Activated B cell treated with CpG ODN at 0.5 μM for 24 hours (primary cell): ENCODE results near the gene STYXL1. TPM values are rescaled to one million over a fixed set of nuclear protein-coding genes. Genes with fewer than 3 reads are reported as not detected.
"Not testable (repeated sequence)": the region's sequence is repeated elsewhere in the genome, so short reads cannot be mapped to it uniquely, and the experiment has no call there.

Experiments used
- ATAC-seq: fragments of 200-7000 bp; cut with Tn5 transposase; one replicate; pipeline ENCODE4 v1.10.0; 2021; ENCODE audit warnings: low read depth, mild to moderate bottlenecking, moderate library complexity
- CTCF ChIA-PET: fragments of 350-600 bp; sonication (Branson Sonifier 250); formaldehyde crosslinking; loops from one replicate; lab custom pipeline; 2021; ENCODE audit warnings: antibody characterized with exemption; lab: Charles Lee
- POLR2A ChIA-PET: fragments of 350-600 bp; sonication (Branson Sonifier 250); formaldehyde crosslinking; loops from one replicate; lab custom pipeline; 2021; ENCODE audit warnings: antibody characterized with exemption; lab: Charles Lee
- DNase-seq: peaks from one replicate; pipeline ENCODE4 v3.0.0; 2022
- H3K27ac Mint-ChIP-seq: one replicate; pipeline ENCODE4 v1.8.0; 2020; ENCODE audit warnings: mixed read lengths
- H3K27me3 Mint-ChIP-seq: one replicate; pipeline ENCODE4 v1.8.0; 2021; ENCODE audit warnings: mixed read lengths
- H3K36me3 Mint-ChIP-seq: one replicate; pipeline ENCODE4 v1.8.0; 2021; ENCODE audit warnings: low read depth, mixed read lengths
- H3K4me1 Mint-ChIP-seq: one replicate; pipeline ENCODE4 v1.8.0; 2021; ENCODE audit warnings: mixed read lengths
- H3K4me3 Mint-ChIP-seq: one replicate; pipeline ENCODE4 v1.8.0; 2020; ENCODE audit warnings: mild to moderate bottlenecking, mixed read lengths
- H3K9me3 Mint-ChIP-seq: one replicate; pipeline ENCODE4 v1.8.0; 2020; ENCODE audit warnings: mixed read lengths
- intact Hi-C: fragments of 100-400 bp; cut with micrococcal nuclease; formaldehyde crosslinking; loops from one replicate; pipeline ENCODE4 v1.15.1; 2024
- total RNA-seq: library from RNA; stranded (reverse); gene quantifications from 2 replicates; pipeline ENCODE4 v1.2.3, GENCODE V29; 2022
- TF ChIP-seq, protein P1 (sequence below): fragments of 200-600 bp; IDR thresholded peaks from one replicate; pipeline ENCODE4 v1.8.0; 2022; ENCODE audit warnings: antibody characterized with exemption, mild to moderate bottlenecking

Gene STYXL1, protein sequence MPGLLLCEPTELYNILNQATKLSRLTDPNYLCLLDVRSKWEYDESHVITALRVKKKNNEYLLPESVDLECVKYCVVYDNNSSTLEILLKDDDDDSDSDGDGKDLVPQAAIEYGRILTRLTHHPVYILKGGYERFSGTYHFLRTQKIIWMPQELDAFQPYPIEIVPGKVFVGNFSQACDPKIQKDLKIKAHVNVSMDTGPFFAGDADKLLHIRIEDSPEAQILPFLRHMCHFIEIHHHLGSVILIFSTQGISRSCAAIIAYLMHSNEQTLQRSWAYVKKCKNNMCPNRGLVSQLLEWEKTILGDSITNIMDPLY
- total RNA-seq, result 23.1 and 28.1 TPM in 2 replicates

DNA sequence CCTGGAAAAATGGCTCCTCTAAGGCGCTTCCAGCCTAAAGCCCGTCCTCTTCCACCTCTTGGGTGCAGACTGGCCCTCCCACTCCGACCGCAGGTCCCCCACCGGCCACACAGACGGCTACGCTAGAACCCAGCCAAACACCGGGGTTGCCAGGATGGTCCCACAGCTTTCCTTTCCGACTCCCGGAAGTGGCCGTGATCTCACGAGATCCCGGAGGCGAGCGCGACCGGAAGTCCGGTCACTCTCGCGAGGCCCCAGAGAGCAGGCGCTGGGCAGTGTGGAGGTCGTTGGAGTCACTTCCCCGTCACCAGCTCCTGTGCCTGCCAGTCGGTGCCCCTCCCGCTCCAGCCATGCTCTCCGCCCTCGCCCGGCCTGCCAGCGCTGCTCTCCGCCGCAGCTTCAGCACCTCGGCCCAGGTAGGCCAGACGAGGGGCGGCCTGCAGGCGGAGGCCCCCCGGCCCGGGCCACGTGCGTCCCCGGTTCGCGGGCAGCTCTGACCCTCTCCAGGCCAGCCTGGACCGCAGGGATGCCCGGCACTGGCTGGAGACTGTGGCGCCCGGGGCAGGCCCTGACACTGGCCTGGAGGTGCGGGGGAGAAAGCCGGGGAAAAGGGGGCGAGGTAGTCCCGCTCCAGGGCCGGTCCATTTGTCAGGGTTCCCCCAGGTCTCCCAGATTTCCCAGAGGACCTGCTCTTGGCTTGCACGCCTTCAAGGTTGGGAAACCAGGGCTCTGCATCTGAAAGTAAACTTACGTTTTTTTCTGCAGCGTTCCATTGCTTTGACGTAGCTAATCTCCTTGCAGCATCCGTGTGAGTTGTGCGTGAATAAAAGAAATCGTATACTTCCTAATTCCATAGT is at the start of gene STYXL1, which contains the start of gene MDH2:
STYXL1 (minus strand) TSS at position 190 of the 857 bp plus-strand sequence. CDS start 17,477 bp downstream, outside the sequence.
MDH2 (plus strand) TSS at position 296 of the 857 bp plus-strand sequence; CDS start at position 351, 55 bp downstream.
- Mint-ChIP-seq H3K27ac (peak within 1 kb of the TSS; percentile 95), H3K36me3 (peaks cover 36% of the 10 kb centered on the region), H3K4me1 (peaks cover 40% of the 10 kb centered on the region), H3K27me3 (no peaks in the 10 kb centered on the region), H3K9me3 (no peaks in the 10 kb centered on the region), H3K4me3 (peak within 1 kb of the TSS; percentile 98)
- ATAC-seq, result peak; percentile 89
- ChIA-PET POLR2A (interaction anchor here (0.6 to 2.3 kb wide), 14 partner anchors 10 to 1954 kb away, joined by 3 to 17 read pairs (median 4); partner anchors contain the start of genes POR, RHBDD2 and YWHAG), CTCF (interaction anchor here (1.2 to 1.4 kb wide), 2 partner anchors 133 to 266 kb away, joined by 3 to 7 read pairs; partner anchors contain the start of gene POR)
- intact Hi-C loops, result loop anchor here (1.0 to 5.0 kb wide), 6 partner anchors 53 to 311 kb away; partner anchors contain the start of genes TMEM120A and YWHAG
- TF ChIP-seq, protein P1, sequence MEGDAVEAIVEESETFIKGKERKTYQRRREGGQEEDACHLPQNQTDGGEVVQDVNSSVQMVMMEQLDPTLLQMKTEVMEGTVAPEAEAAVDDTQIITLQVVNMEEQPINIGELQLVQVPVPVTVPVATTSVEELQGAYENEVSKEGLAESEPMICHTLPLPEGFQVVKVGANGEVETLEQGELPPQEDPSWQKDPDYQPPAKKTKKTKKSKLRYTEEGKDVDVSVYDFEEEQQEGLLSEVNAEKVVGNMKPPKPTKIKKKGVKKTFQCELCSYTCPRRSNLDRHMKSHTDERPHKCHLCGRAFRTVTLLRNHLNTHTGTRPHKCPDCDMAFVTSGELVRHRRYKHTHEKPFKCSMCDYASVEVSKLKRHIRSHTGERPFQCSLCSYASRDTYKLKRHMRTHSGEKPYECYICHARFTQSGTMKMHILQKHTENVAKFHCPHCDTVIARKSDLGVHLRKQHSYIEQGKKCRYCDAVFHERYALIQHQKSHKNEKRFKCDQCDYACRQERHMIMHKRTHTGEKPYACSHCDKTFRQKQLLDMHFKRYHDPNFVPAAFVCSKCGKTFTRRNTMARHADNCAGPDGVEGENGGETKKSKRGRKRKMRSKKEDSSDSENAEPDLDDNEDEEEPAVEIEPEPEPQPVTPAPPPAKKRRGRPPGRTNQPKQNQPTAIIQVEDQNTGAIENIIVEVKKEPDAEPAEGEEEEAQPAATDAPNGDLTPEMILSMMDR, result no peak
- peak; percentile 82 for DNase-seq

DNA sequence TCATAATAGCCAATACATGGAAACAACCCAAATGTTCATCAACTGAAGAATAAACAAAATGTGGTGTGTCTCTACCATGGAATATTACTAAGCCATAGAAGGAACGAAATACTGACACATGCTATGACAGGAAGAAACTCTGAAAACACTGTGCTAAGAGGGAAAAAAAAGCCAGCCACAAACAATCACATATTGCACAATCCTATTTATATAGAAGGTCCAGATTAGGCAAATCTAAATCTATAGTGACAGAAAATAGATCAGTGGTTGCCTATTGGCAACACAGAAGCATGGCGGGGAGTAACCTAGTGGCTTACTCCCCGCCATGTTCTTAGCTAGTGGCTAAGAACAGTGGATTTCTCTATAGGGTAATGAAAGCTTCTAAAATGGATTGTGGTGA is 48.1 kb upstream of the STYXL1 start:
- intact Hi-C loops, result no loop called here
- no peak for DNase-seq
- POLR2A ChIA-PET, result no interaction called here
- peaks cover 9% of the 10 kb centered on the region for H3K27me3 Mint-ChIP-seq
- no peak overlapping the region for H3K27ac Mint-ChIP-seq
- TF ChIP-seq, protein P1, result no peak
- ATAC-seq, result no peak
- CTCF ChIA-PET, result no interaction called here
- H3K4me3 Mint-ChIP-seq, result no peak overlapping the region
- H3K9me3 Mint-ChIP-seq, result peaks cover 3% of the 10 kb centered on the region
- no peaks in the 10 kb centered on the region for H3K36me3 Mint-ChIP-seq
- H3K4me1 Mint-ChIP-seq, result no peaks in the 10 kb centered on the region

DNA sequence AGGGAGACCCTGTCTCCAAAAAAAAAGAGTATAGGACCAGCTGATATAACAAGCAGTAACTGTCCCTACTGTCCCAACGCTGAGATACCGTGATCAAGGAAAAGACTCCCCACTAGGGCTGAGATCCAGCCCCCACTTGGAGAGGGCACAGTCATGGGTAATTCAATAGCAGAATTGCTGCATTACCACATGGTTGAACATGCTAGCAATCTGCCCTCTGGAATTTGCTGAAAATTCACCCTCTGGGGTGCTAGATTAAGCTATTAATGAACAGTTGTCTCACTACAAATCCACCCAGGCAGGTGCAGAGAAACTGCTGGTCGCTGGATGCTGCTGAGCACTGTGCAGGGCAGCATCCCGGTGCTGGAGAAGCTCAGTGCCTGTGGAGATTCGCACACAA is 46.5 kb upstream of the STYXL1 start:
- H3K4me1 Mint-ChIP-seq, H3K9me3 Mint-ChIP-seq, H3K4me3 Mint-ChIP-seq, ATAC-seq, DNase-seq, H3K27ac Mint-ChIP-seq, H3K36me3 Mint-ChIP-seq, POLR2A ChIA-PET, CTCF ChIA-PET, intact Hi-C loops: not testable (repeated sequence)
- H3K27me3 Mint-ChIP-seq, result peaks cover 11% of the 10 kb centered on the region

DNA sequence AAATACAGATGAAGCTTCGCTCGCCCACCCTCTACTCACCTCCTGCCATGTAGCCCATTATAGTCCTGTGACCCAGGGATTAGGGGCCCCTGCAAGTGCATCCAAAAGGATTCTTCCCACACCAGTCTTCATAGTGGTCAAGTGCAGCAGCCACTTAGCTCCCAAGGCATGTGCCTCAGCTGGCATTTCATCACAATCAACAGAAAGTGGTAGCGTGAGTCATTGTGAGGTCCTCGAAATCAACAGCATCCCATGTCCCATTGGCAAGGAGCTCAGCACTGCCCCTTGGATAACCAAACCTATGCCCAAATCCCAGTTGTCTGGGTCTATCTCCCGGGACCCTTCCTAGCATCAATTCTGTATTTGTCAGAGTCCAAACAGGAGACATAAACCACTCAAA is 45.7 kb upstream of the STYXL1 start:
- intact Hi-C loops, H3K27ac Mint-ChIP-seq, H3K4me3 Mint-ChIP-seq, CTCF ChIA-PET, H3K36me3 Mint-ChIP-seq, POLR2A ChIA-PET, DNase-seq, H3K9me3 Mint-ChIP-seq, H3K4me1 Mint-ChIP-seq, ATAC-seq: not testable (repeated sequence)
- peaks cover 11% of the 10 kb centered on the region for H3K27me3 Mint-ChIP-seq

DNA sequence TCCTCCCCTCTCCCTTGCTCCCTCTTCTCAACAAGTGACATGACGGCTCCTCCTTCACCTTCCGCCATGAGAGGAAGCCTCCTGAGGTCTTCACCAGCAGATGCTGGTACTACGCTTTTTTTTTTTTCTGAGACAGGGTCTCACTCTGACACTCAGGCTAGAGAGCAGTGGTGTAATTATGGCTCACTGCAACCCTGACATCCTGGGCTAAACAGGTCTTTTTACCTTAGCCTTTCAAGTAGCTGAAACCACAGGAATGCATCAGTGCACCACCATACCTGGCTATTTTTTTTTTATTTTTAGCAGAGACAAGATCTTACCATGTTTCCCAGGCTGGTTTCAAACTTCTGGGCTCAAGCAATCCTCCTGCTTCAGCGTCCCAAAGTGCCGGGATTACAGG is 43.7 kb upstream of the STYXL1 start:
- POLR2A ChIA-PET, result no interaction called here
- CTCF ChIA-PET, result no interaction called here
- DNase-seq (no peak), ATAC-seq (no peak)
- H3K27me3 Mint-ChIP-seq, result peaks cover 15% of the 10 kb centered on the region
- TF ChIP-seq, protein P1, result no peak
- H3K27ac Mint-ChIP-seq, result no peak overlapping the region
- H3K9me3 Mint-ChIP-seq, result peaks cover 3% of the 10 kb centered on the region
- H3K36me3 Mint-ChIP-seq, result no peaks in the 10 kb centered on the region
- intact Hi-C loops, result no loop called here
- no peaks in the 10 kb centered on the region for H3K4me1 Mint-ChIP-seq
- no peak overlapping the region for H3K4me3 Mint-ChIP-seq
